ENCODE measurements around the gene ICA1. TPM values are rescaled to one million over a fixed set of nuclear protein-coding genes. Genes with fewer than 3 reads are reported as not detected.

Gene ICA1
- polyA plus RNA-seq, 1 donor (not counting 4 experiments of a cell fraction or from before 2014, with no cell fraction given) = 1.9 TPM

- no peak for DNase-seq (ENCODE audit: low read depth, low spot score)
- H3K9ac ChIP-seq (ENCODE audit: control insufficient read depth, extremely low read depth, insufficient read depth, low read length) = no peak overlapping the region
Measured at GRCh38 chr7:8305625-8306388, 43.8 kb upstream of the ICA1 start.

GRCh38 chr7:8305104-8305503, 43.1 kb upstream of the ICA1 start:
- FAIRE-seq (no peak), DNase-seq (ENCODE audit: low read depth, low spot score) (no peak)
- Histone ChIP-seq H3K4me3 (ENCODE audit: control insufficient read depth in 2 of 3, extremely low read depth in 1 of 3, insufficient read depth in 2 of 3, low read depth in 1 of 3, low read length in 3 of 3) (no peak overlapping the region), H3K9me1 (ENCODE audit: control insufficient read depth, extremely low read depth, insufficient read depth, low read length) (no peaks in the 10 kb centered on the region), H3K27ac (ENCODE audit: control insufficient read depth, insufficient read depth, low read length) (no peak overlapping the region), H2AFZ (ENCODE audit: control insufficient read depth, low read length) (no peak overlapping the region), H3K9ac (ENCODE audit: control insufficient read depth, extremely low read depth, insufficient read depth, low read length) (no peak overlapping the region), H3K4me2 (ENCODE audit: control insufficient read depth, extremely low read depth, insufficient read depth, low read depth, low read length) (no peak overlapping the region), H3K4me1 (ENCODE audit: control insufficient read depth, extremely low read depth, insufficient read depth, low read length) (no peaks in the 10 kb centered on the region), H3K9me3 (ENCODE audit: control insufficient read depth, low read depth, low read length) (no peaks in the 10 kb centered on the region), H4K20me1 (ENCODE audit: control insufficient read depth, extremely low read depth, insufficient read depth, low read length) (no peaks in the 10 kb centered on the region), H3K36me3 (ENCODE audit: control insufficient read depth in 2 of 2, extremely low read depth in 1 of 2, insufficient read depth in 2 of 2, low read length in 2 of 2) (no peaks in the 10 kb centered on the region), H3K27me3 (ENCODE audit: control insufficient read depth, extremely low read depth, insufficient read depth, low read length) (no peaks in the 10 kb centered on the region), H3K79me2 (ENCODE audit: control insufficient read depth, insufficient read depth, low read length) (no peaks in the 10 kb centered on the region)
- TF ChIP-seq EZH2 (IDR thresholded peaks at IDR 0.05; ENCODE audit: low read length) (no peak), CTCF (optimal IDR thresholded peaks at IDR 0.05 in 1 of 3, IDR thresholded peaks at IDR 0.05 in 1 of 3, conservative IDR thresholded peaks at IDR 0.05 in 1 of 3; ENCODE audit: extremely low read depth in 1 of 3, insufficient read depth in 2 of 3, low read length in 3 of 3) (no peak)
- dilution Hi-C loops (cut with MboI; ENCODE audit: extremely low pct_ligation_motif_present, low sequenced_read_pairs) = no loop called here

More at GRCh38 chr7:8305625-8306388, 43.8 kb upstream of the ICA1 start:
- TF ChIP-seq EZH2 (IDR thresholded peaks at IDR 0.05; ENCODE audit: low read length) (no peak), CTCF (optimal IDR thresholded peaks at IDR 0.05 in 1 of 3, IDR thresholded peaks at IDR 0.05 in 1 of 3, conservative IDR thresholded peaks at IDR 0.05 in 1 of 3; ENCODE audit: extremely low read depth in 1 of 3, insufficient read depth in 2 of 3, low read length in 3 of 3) (no peak)
- no peaks in the 10 kb centered on the region for H3K9me1 ChIP-seq (ENCODE audit: control insufficient read depth, extremely low read depth, insufficient read depth, low read length)
- no peak overlapping the region for H3K4me3 ChIP-seq (ENCODE audit: control insufficient read depth in 2 of 3, extremely low read depth in 1 of 3, insufficient read depth in 2 of 3, low read depth in 1 of 3, low read length in 3 of 3)
- H3K4me1 ChIP-seq (ENCODE audit: control insufficient read depth, extremely low read depth, insufficient read depth, low read length) = no peaks in the 10 kb centered on the region
- dilution Hi-C loops (cut with MboI; ENCODE audit: extremely low pct_ligation_motif_present, low sequenced_read_pairs) = no loop called here
- no peaks in the 10 kb centered on the region for H3K36me3 ChIP-seq (ENCODE audit: control insufficient read depth in 2 of 2, extremely low read depth in 1 of 2, insufficient read depth in 2 of 2, low read length in 2 of 2)
- H4K20me1 ChIP-seq (ENCODE audit: control insufficient read depth, extremely low read depth, insufficient read depth, low read length) = no peaks in the 10 kb centered on the region
- no peak overlapping the region for H3K27ac ChIP-seq (ENCODE audit: control insufficient read depth, insufficient read depth, low read length)
- no peaks in the 10 kb centered on the region for H3K27me3 ChIP-seq (ENCODE audit: control insufficient read depth, extremely low read depth, insufficient read depth, low read length)
- no peak overlapping the region for H3K4me2 ChIP-seq (ENCODE audit: control insufficient read depth, extremely low read depth, insufficient read depth, low read depth, low read length)
- H3K9me3 ChIP-seq (ENCODE audit: control insufficient read depth, low read depth, low read length) = no peaks in the 10 kb centered on the region
- no peak overlapping the region for H2AFZ ChIP-seq (ENCODE audit: control insufficient read depth, low read length)
- no peak for FAIRE-seq
- no peaks in the 10 kb centered on the region for H3K79me2 ChIP-seq (ENCODE audit: control insufficient read depth, insufficient read depth, low read length)

Measured in keratinocyte (primary cell).